ENCODE results near the gene RAD9A. TPM values are rescaled to one million over a fixed set of nuclear protein-coding genes. Genes with fewer than 3 reads are reported as not detected.

The RAD9A gene
- total RNA-seq, 1 experiment from 2014 or later, result 20.9 TPM

DNA sequence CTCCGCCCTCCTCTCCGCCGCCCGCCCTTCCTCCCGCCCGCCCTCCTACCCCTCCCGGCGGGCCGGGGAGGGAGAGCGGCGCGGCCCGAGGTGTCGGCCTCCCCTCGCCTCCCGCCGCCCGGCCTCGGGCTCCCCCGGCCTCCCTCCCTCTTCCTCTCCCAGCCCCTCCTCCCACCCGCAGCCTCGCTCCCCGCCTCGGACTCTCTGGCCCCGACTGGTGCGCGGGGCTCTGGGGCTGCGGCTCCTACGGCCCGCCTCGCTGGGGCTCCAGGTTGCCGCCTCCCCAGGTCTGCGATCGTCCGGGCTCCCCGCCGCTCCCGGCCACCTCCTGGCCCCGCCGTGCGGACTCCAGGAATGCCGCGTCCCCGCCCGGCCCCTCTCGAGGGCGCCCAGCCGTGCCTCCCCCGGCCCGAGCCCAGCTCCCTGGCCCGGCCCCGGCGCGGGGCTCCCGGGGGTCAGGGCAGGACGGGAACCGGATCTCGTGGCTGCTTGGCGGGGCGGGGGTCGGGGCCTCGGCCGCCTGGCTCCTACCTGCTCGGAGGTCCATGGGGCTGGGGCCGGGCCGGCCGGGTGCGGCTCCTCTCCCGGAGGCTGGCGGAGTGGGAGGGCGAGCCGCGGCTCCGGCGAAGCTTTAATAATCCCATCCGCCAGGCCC is 18.7 kb upstream of the RAD9A start, which contains the start of gene CLCF1:
Gene CLCF1, minus strand, starts transcription at position 606 of the 655 bp plus-strand sequence. Its CDS starts 59 bp downstream, at position 547.
- Mint-ChIP-seq H3K4me3 (peak within 1 kb of the TSS; percentile 74 to 91), H3K27me3 (ENCODE audit: low read depth) (peaks cover 84% of the 10 kb centered on the region), H3K4me1 (peaks cover 49 to 56% of the 10 kb centered on the region in 2 experiments), H3K27ac (0 out of 7 replicates have a peak within 1 kb of the TSS, but pooled peaks of 1 of the 3 experiments have one; percentile 52), H3K36me3 (ENCODE audit: insufficient read depth in 1 of 3, low read depth in 3 of 3) (no peaks in the 10 kb centered on the region; a peak in 1 of 7 replicates), H3K9me3 (no peaks in the 10 kb centered on the region; a peak in 2 of 5 replicates)
- Histone ChIP-seq H3K79me2 (ENCODE audit: insufficient read depth, low read length) (no peaks in the 10 kb centered on the region), H3K56ac (ENCODE audit: insufficient read length, low read depth, low read length) (no peak within 1 kb of the TSS), H3K18ac (ENCODE audit: insufficient read length, low read depth, low read length) (no peak within 1 kb of the TSS), H3K4ac (ENCODE audit: low read depth, low read length) (no peak within 1 kb of the TSS), H2AFZ (ENCODE audit: low read length) (no peak within 1 kb of the TSS), H2BK12ac (ENCODE audit: insufficient read length, low read depth, low read length) (no peak within 1 kb of the TSS), H3K14ac (ENCODE audit: insufficient read depth, low read length) (no peak within 1 kb of the TSS), H3K27ac (ENCODE audit: insufficient read length, low read depth, low read length) (no peak within 1 kb of the TSS), H2AK5ac (ENCODE audit: insufficient read length, low read length) (no peak within 1 kb of the TSS), H3K4me2 (ENCODE audit: insufficient read depth, insufficient read length, low read length) (peak within 1 kb of the TSS; percentile 88), H3K9ac (ENCODE audit: extremely low read depth, insufficient read length, low read length) (no peak within 1 kb of the TSS), H3K4me1 (ENCODE audit: insufficient read depth, low read length) (peaks cover 7% of the 10 kb centered on the region; the same call in 1 of the 2 replicates), H2BK5ac (ENCODE audit: insufficient read length, low read length) (no peak within 1 kb of the TSS), H4K5ac (ENCODE audit: insufficient read length, low read depth, low read length) (no peak within 1 kb of the TSS), H4K8ac (replicated peaks; ENCODE audit: insufficient read length, low read depth, low read length) (no peak within 1 kb of the TSS), H4K20me1 (ENCODE audit: control insufficient read depth, insufficient read depth, insufficient read length) (no peaks in the 10 kb centered on the region), H3K23me2 (ENCODE audit: insufficient read length, low read depth, low read length, poor library complexity, severe bottlenecking) (peaks cover 30% of the 10 kb centered on the region), H4K91ac (ENCODE audit: insufficient read length, low read depth, low read length) (no peak within 1 kb of the TSS), H2BK15ac (ENCODE audit: low read depth, low read length) (no peak within 1 kb of the TSS), H2BK120ac (ENCODE audit: low read depth, low read length, poor library complexity, severe bottlenecking) (no peak within 1 kb of the TSS), H3K9me3 (ENCODE audit: control insufficient read depth, low read depth, low read length) (no peaks in the 10 kb centered on the region), H2BK20ac (ENCODE audit: low read depth, low read length, poor library complexity, severe bottlenecking) (no peak within 1 kb of the TSS), H3T11ph (ENCODE audit: low read length) (no peak within 1 kb of the TSS), H3K23ac (ENCODE audit: insufficient read length, low read depth, low read length) (no peak within 1 kb of the TSS), H3K79me1 (ENCODE audit: insufficient read depth, low read depth, low read length, poor library complexity, severe bottlenecking) (no peaks in the 10 kb centered on the region), H3K27me3 (ENCODE audit: insufficient read depth, low read length) (peaks cover 10% of the 10 kb centered on the region; the same call in 1 of the 2 replicates)
- no peak for DNase-seq
- WGBS (ENCODE audit: extremely low coverage, insufficient read length, low lambda C conversion rate), result no CpG with 5 or more reads among the region's 76 CpGs
- TF ChIP-seq, protein P1, sequence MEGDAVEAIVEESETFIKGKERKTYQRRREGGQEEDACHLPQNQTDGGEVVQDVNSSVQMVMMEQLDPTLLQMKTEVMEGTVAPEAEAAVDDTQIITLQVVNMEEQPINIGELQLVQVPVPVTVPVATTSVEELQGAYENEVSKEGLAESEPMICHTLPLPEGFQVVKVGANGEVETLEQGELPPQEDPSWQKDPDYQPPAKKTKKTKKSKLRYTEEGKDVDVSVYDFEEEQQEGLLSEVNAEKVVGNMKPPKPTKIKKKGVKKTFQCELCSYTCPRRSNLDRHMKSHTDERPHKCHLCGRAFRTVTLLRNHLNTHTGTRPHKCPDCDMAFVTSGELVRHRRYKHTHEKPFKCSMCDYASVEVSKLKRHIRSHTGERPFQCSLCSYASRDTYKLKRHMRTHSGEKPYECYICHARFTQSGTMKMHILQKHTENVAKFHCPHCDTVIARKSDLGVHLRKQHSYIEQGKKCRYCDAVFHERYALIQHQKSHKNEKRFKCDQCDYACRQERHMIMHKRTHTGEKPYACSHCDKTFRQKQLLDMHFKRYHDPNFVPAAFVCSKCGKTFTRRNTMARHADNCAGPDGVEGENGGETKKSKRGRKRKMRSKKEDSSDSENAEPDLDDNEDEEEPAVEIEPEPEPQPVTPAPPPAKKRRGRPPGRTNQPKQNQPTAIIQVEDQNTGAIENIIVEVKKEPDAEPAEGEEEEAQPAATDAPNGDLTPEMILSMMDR (conservative IDR thresholded peaks at IDR 0.05), result no peak

Data from H9 (cell line).